A673 (cell line): ENCODE data around the gene HTR3B.

Source experiments
- CTCF ChIP-seq: fragments of 300-800, 200-600 bp; sonication (generic); conservative IDR thresholded peaks from 2 replicates; pipeline ENCODE4 v1.5.1; 2017; ENCODE audit warnings: low read depth, mild to moderate bottlenecking, antibody characterized with exemption, low read length, moderate library complexity, mixed read lengths
- EZH2 ChIP-seq: fragments of 200-600 bp; sonication (generic); IDR thresholded peaks from 2 replicates; pipeline ENCODE4 v1.6.1; 2017; ENCODE audit warnings: borderline replicate concordance, low read depth, mild to moderate bottlenecking, mixed read lengths, antibody characterized with exemption, low read length; ENCODE audit not compliant: poor library complexity, severe bottlenecking

GRCh38 chr11:113984781-113985180 lies 80.2 kb downstream of the HTR3B start:
- TF ChIP-seq CTCF (no peak), EZH2 (no peak)
